ACHN (cell line): Measurements from ENCODE around the gene SP110.
"Not testable (repeated sequence)": the region's sequence is repeated elsewhere in the genome, so short reads cannot be mapped to it uniquely, and the experiment has no call there.

Source experiments
- DNase-seq: peaks from one replicate; pipeline ENCODE4 v3.0.0-alpha.2; 2015
- in situ Hi-C: cut with HindIII; loops from 2 replicates; pipeline ENCODE4 v1.10.0; 2017; ENCODE audit warnings: low sequenced_read_pairs, low pct_ligation_motif_present, low pct_unique_long_range_greater_than_20kb

The SP110 gene

DNA sequence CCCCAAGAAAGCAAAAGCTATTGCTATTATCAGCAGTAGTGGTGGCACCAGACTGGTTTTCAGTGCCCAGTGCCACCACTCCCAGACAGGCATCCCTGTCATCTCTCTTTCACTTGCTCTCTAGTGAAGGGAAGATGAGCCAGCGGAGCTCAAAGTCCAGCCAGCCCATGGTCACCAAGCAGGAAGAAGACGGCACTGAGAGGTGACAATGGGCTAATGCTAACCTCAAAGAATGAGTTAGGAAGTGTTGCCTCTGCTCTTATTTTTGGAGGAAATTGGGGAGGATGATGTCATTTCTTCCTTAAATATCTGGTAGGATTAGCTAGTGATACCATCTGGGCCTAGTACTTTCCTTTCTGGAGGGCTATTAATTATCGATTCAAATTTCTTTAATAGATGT is 7.4 kb upstream of the SP110 start:
- in situ Hi-C loops = no loop called here
- no peak for DNase-seq

- DNase-seq = no peak
- in situ Hi-C loops = no loop called here
Measured at GRCh38 chr2:230226051-230226551, 6.3 kb upstream of the SP110 start.

DNA sequence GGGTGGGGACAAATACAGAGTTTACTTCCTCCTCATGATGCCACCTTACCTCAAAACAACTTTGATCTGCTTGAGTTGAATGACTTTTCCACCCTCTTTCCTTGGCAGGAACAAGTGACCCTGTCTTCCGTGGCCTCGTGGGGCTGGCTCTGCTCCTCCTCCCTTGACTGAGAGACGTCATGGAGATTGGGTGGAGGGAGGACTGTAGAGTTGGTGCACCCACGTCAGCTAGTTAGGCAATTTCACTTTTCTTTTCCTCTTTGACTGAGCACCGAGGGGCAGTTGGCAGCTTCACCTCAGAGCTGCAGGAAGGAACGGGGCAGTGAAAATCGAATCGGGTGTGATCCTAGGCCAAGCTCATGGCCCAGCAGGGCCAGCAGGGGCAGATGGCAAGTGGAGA is 5.7 kb upstream of the SP110 start, which contains the start of gene SP140:
TSS of gene SP140 (plus strand) at position 251 of the 400 bp plus-strand sequence. CDS start at position 360, 109 bp downstream.
- no peak for DNase-seq

GRCh38 chr2:230224458-230224857 is 4.7 kb upstream of the SP110 start:
- no peak for DNase-seq
- in situ Hi-C loops = no loop called here

More for the DNA sequence above, 5.7 kb upstream of the SP110 start, which contains the start of gene SP140:
- in situ Hi-C loops = no loop called here

- in situ Hi-C loops, DNase-seq: not testable (repeated sequence)
Measured at GRCh38 chr2:230222829-230223228, 3.0 kb upstream of the SP110 start.

- in situ Hi-C loops = no loop called here
- no peak for DNase-seq
Measured at GRCh38 chr2:230221493-230221892, 1.7 kb upstream of the SP110 start.

- DNase-seq = no peak
Measured at GRCh38 chr2:230220347-230220969, 674 bp upstream of the SP110 start.

GRCh38 chr2:230218421-230218820 is 1.4 kb downstream of the SP110 start:
- DNase-seq = no peak
- in situ Hi-C loops = no loop called here

More at GRCh38 chr2:230220347-230220969, 674 bp upstream of the SP110 start:
- in situ Hi-C loops = no loop called here

DNA sequence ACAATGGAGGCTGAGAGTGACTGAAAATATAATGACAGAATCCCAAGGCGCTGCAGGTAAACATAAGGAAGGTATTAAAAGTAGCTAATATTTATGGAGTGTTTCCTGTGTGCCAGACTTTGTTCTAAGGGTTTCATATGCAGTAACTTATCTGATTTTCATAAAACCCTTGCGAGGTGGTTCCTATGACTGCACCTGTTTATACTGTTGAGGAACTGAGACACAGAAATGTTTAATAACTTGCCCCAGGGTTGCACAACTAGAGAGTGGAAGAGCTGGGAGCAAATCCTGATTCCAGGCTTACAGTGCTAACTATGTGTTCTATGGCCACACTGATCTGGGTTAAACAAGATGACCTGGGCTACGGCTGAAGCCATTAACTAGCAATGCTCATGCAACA is 2.4 kb downstream of the SP110 start:
- in situ Hi-C loops = no loop called here
- DNase-seq = no peak

GRCh38 chr2:230216489-230216888 is 3.3 kb downstream of the SP110 start:
- in situ Hi-C loops = no loop called here
- no peak for DNase-seq

DNA sequence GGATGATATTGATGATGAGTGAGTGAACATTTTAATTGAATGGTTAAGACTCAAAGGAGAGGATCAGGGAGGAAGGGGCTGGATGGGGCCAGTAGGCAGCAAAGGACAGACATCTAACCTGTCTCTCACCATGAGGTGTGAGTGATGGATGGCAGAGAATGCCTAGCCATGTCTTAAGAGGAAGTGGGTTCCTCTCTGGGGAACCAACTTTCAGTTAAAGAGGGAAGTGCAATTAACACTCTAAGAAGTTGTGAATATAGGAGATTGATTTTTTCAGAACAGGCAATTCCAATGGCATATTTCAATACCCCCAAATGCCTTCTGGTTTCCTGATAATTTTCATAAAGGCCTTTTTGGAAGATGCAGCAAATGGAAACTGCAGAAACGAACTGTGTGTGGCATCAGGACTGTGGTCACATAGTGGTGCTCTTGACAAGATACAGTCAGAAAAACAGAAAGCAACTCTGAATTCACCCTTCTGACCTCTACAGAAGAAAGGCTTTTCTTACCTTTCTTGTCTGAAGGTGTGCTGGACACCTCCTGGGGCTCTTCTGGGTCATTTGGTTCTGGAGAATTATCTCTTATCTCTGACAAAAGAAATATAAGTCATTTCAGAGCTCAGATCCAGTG is 10.2 kb downstream of the SP110 start:
- in situ Hi-C loops = no loop called here

GRCh38 chr2:230208576-230208975 is 11.2 kb downstream of the SP110 start:
- in situ Hi-C loops = no loop called here
- DNase-seq = no peak

More for the DNA sequence above, 10.2 kb downstream of the SP110 start:
- no peak for DNase-seq

DNA sequence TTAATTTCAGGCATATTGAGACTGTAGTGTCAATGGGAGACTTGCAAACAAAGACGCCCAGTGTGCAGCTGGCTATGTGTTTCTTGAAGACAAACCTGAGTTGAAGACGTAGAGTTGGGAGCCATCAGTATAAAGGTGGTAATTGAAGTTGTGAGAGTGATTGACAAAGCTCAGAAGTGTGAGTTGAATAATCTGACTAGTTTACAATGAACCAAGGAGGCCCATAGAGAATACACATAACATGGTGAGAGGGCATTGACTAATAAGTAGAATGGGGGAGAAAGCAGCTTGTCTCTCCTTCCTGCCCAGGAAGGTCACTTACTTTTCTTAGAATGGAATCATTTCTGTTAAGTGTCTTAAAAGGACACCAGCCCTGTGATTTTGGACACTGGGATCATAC is 14.1 kb downstream of the SP110 start:
- in situ Hi-C loops = no loop called here
- DNase-seq = no peak

DNA sequence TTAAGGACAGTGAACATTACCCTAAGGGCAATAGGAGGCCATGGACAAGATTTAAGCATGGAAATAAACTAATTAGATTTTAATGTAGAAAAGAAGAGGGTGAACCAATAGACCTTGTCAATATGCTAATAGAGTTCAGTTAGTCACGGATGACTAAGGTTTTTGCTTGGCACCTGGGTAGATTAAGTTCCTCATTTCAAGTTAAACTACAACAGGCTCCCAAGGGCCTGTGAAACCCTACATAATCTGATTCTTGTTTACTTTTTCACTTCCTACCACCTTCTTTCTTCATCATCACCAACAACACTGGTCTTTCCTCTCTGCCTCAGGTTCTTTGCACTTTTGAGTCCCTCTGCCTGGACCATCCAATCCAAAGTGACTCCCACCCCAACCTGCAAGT is 14.8 kb downstream of the SP110 start:
- in situ Hi-C loops = no loop called here
- no peak for DNase-seq

DNA sequence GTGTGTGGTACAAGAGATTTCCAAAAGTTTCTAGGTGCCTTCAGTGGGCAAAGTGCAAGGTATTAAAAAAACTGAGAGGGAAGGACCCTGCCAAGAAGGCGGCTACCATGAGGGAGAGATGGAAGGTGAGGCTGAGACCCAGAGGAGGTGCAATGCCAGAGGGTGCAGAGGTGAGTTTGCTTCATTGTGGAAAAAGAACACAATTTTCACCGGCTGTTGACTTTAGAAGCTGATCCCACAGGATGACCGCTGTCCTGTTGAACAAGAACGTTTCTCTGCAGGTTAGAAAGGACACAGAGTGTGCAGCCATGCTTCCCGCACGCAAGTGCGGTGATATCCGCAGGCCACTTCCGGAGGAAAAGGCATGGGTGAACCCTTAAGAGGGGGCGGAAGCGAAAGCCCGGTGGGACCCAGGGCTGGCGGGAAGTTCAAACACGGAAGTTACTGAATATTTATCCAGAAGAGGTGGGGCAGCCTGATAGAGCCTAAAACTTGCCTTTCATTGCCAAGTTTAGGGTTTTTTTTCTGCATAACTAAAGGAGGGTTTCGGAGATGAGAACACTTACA is 16.6 kb downstream of the SP110 start:
- no peak for DNase-seq
- in situ Hi-C loops = no loop called here

- DNase-seq = no peak
- in situ Hi-C loops = no loop called here
Measured at GRCh38 chr2:230202430-230203109, 17.2 kb downstream of the SP110 start.

GRCh38 chr2:230184727-230185578 is 34.8 kb downstream of the SP110 start:
- in situ Hi-C loops = no loop called here
- no peak for DNase-seq

GRCh38 chr2:230181195-230181594 is 38.6 kb downstream of the SP110 start:
- DNase-seq = no peak
- in situ Hi-C loops = no loop called here
